Muscle layer of colon (tissue), 2 donors: ENCODE measurements around the gene NDC80.
"Not testable (repeated sequence)": the region's sequence is repeated elsewhere in the genome, so short reads cannot be mapped to it uniquely, and the experiment has no call there.

ENCODE experiments used
- H3K27ac ChIP-seq: one replicate; pipeline ENCODE4 v1.7.0; 2013; ENCODE audit warnings: low read depth, mild to moderate bottlenecking, low read length, moderate library complexity
- H3K27me3 ChIP-seq, 2 donors: one replicate each; pipeline ENCODE4 v1.7.0; 2013; ENCODE audit warnings: low read length in 2 of 2, mild to moderate bottlenecking in 2 of 2; ENCODE audit not compliant: insufficient read depth in 2 of 2, control insufficient read depth in 1 of 2
- H3K36me3 ChIP-seq: one replicate; pipeline ENCODE4 v1.7.0; 2013; ENCODE audit warnings: mild to moderate bottlenecking, low read length; ENCODE audit not compliant: insufficient read depth
- H3K4me1 ChIP-seq: one replicate; pipeline ENCODE4 v1.7.0; 2013; ENCODE audit warnings: mild to moderate bottlenecking, low read length; ENCODE audit not compliant: insufficient read depth
- H3K4me3 ChIP-seq, 2 donors: one replicate each; pipeline ENCODE4 v1.7.0; 2013; ENCODE audit warnings: low read length in 2 of 2, low read depth in 1 of 2, mild to moderate bottlenecking in 1 of 2, moderate library complexity in 1 of 2
- H3K9ac ChIP-seq: one replicate; pipeline ENCODE4 v1.7.0; 2013; ENCODE audit warnings: low read length
- H3K9me3 ChIP-seq: one replicate; pipeline ENCODE4 v1.7.0; 2013; ENCODE audit warnings: mild to moderate bottlenecking, low read length
- donor health status: abdominal sarcoma.
- donor health status: Adenocarcinoma of cecum.

NDC80 gene

GRCh38 chr18:2655954-2656236, 84.5 kb downstream of the NDC80 start:
- Histone ChIP-seq H3K4me1 (peaks cover 26% of the 10 kb centered on the region), H3K4me3 (peak overlapping the region; percentile 79 to 88), H3K27ac (peak overlapping the region; percentile 96), H3K27me3 (no peaks in the 10 kb centered on the region), H3K9me3 (no peaks in the 10 kb centered on the region), H3K9ac (peak overlapping the region; percentile 89), H3K36me3 (no peaks in the 10 kb centered on the region)

- H3K36me3 ChIP-seq: no peaks in the 10 kb centered on the region
- H3K4me1 ChIP-seq: peaks cover 26% of the 10 kb centered on the region
- H3K27ac ChIP-seq: peak overlapping the region; percentile 96
- peak overlapping the region; percentile 79 to 88 for H3K4me3 ChIP-seq
- peak overlapping the region; percentile 89 for H3K9ac ChIP-seq
- H3K9me3 ChIP-seq: no peaks in the 10 kb centered on the region
- no peaks in the 10 kb centered on the region for H3K27me3 ChIP-seq
These were observed 85.1 kb downstream of the NDC80 start for GRCh38 chr18:2656237-2656980.

GRCh38 chr18:2656981-2657512, 85.7 kb downstream of the NDC80 start:
- Histone ChIP-seq H3K27me3 (no peaks in the 10 kb centered on the region), H3K9me3 (no peaks in the 10 kb centered on the region), H3K4me1 (peaks cover 26% of the 10 kb centered on the region), H3K36me3 (no peaks in the 10 kb centered on the region), H3K4me3 (peak overlapping the region; percentile 79 to 88), H3K27ac (peak overlapping the region; percentile 96), H3K9ac (peak overlapping the region; percentile 89)

- Histone ChIP-seq H3K9me3 (no peaks in the 10 kb centered on the region), H3K4me3 (peak overlapping the region in 1 of 2 donors; percentile 22), H3K4me1 (peaks cover 26% of the 10 kb centered on the region), H3K27ac (peak overlapping the region; percentile 7), H3K9ac (peak overlapping the region; percentile 4), H3K27me3 (no peaks in the 10 kb centered on the region), H3K36me3 (no peaks in the 10 kb centered on the region)
These were observed 86.6 kb downstream of the NDC80 start for GRCh38 chr18:2657788-2658458.

GRCh38 chr18:2660849-2661248, 89.5 kb downstream of the NDC80 start:
- not testable (repeated sequence) for H3K4me3 ChIP-seq, H3K36me3 ChIP-seq, H3K27me3 ChIP-seq, H3K27ac ChIP-seq, H3K9me3 ChIP-seq, H3K9ac ChIP-seq
- peaks cover 20% of the 10 kb centered on the region for H3K4me1 ChIP-seq

GRCh38 chr18:2662288-2662687, 90.9 kb downstream of the NDC80 start:
- not testable (repeated sequence) for H3K4me3 ChIP-seq, H3K9me3 ChIP-seq, H3K9ac ChIP-seq, H3K27me3 ChIP-seq, H3K36me3 ChIP-seq, H3K27ac ChIP-seq
- peaks cover 17% of the 10 kb centered on the region for H3K4me1 ChIP-seq

GRCh38 chr18:2662990-2663389, 91.6 kb downstream of the NDC80 start:
- peaks cover 12% of the 10 kb centered on the region for H3K4me1 ChIP-seq
- no peaks in the 10 kb centered on the region for H3K9me3 ChIP-seq
- no peak overlapping the region for H3K9ac ChIP-seq
- no peak overlapping the region for H3K27ac ChIP-seq
- H3K27me3 ChIP-seq: no peaks in the 10 kb centered on the region
- no peak overlapping the region for H3K4me3 ChIP-seq
- peaks cover 10% of the 10 kb centered on the region for H3K36me3 ChIP-seq
